ENCODE results near the gene DALRD3. TPM values are rescaled to one million over a fixed set of nuclear protein-coding genes. Genes with fewer than 3 reads are reported as not detected.
A peak's percentile ranks its signal among the peaks of the same experiment; 100 is the strongest.

Gene DALRD3, protein sequence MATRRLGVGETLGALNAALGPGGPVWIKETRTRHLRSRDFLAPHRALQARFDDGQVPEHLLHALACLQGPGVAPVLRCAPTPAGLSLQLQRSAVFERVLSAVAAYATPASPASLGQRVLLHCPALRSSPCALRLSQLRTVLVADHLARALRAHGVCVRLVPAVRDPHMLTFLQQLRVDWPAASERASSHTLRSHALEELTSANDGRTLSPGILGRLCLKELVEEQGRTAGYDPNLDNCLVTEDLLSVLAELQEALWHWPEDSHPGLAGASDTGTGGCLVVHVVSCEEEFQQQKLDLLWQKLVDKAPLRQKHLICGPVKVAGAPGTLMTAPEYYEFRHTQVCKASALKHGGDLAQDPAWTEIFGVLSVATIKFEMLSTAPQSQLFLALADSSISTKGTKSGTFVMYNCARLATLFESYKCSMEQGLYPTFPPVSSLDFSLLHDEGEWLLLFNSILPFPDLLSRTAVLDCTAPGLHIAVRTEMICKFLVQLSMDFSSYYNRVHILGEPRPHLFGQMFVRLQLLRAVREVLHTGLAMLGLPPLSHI
- total RNA-seq = 35.4 TPM

GRCh38 chr3:49017971-49018706 is at the start of gene DALRD3:
DALRD3 (minus strand) TSS chr3:49018580; CDS start chr3:49018564, 16 bp downstream.
- peak; percentile 82 for DNase-seq

- no peak for DNase-seq
Measured at GRCh38 chr3:49058011-49058410, 39.6 kb upstream of the DALRD3 start.

- no peak for DNase-seq
Measured at GRCh38 chr3:49057268-49057667, 38.9 kb upstream of the DALRD3 start.

GRCh38 chr3:49054344-49054862 is 36.0 kb upstream of the DALRD3 start:
- DNase-seq = no peak

DNA sequence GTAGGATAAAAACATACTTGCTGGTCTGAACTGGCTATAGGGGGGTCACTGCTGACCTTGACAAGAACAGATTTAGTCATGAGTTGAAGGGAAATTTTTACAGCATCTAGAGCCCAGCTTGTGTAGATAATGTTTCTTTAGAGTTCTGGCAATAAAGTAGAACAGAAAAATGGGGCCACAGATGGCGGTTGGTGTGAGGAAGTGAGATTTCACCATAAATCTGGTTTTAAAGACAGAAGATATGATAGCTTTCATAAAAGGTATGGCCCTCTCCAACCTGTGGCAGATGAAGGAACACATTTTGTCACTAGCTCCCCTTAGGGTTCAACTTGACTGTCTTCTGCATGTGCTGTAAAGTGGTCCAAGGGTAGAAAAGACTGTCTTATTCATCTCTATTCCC is 35.2 kb upstream of the DALRD3 start:
- no peak for DNase-seq

DNA sequence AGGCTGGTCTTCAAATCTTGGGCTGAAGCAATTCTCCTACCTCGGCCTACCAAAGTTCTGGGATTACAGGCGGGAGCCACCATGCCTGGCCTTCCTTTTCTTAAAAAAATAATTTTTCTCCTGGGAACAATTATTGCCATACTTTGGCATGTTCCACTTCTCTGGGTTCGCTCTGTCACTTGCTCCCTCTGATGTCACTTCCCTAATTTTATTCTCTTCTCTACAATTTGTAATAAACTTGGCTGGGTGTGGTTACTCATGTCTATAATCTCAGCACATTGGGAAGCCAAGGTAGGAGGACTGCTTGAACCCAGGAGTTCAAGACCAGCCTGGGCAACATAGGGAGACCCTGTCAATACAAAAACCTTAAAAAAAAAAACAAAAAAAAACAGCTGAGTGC is 16.9 kb upstream of the DALRD3 start:
- DNase-seq = no peak

DNA sequence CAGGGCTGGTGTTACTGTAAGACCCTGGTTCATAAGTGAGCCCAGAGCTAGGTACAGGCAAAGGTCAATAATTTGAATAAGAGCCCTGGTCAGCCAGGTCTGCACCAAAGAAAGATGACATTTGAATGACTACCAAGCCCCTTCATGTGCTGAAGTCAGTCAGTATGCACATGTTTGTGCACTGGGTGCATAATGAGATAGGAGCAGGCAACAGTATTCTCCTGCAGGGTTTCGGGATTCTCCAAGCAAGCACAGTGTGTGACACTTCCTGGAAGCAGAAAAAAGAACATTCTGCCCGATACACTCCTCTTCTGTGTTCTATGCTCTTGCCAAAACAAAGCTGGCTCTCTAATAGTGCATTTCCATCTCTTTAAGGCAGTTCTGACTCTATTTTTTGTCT is 16.3 kb upstream of the DALRD3 start:
- no peak for DNase-seq

DNA sequence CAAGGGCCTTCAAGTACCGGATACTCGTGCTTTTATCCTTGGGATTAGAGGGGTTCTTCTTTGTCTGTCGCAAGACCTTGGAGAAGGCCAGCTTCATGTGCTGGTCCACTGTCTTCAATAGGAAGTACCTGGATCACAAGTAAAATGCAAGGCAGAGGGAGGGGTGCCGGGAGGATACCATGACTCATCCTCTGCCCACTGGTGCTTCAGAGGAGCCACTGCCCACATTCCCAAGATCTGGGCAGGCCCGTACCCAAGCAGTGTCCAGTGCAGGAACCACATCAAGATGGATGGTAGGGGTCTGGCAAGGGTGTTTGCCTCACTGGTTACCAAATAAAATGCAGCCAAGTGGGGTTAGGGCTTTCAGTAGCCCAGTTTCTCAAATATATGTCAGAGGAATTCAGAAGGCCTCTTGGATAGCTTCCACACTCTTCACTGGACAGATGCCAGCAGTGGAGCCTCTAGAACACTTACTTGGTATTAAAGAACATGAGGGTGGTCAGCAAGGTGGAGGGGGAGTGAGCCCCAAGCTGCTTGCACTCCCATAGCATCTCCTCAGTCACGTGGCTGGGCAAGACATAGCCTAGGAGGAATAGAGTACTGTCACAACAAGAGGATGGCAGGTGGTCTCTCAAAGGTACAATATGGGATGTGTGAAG is 14.4 kb upstream of the DALRD3 start:
- no peak for DNase-seq

DNA sequence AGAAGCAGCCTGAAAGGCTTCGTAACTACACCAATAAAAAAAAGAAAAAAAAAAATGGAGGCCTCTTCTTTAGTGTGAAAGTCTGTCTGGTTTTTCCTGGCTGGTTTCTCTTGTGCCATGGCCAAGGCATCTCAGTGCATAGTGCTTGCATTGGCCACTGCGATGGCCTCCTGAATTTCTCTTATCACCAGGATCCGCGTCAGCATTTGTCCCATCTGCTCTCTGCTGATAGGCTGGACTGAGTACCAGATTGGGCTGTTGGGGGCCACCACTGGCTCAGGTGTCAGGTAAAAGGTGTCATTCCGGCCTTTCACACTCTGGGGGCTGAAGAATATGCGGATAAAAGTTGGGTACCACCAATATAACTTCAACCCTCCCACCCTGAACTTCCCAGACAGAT is 11.9 kb upstream of the DALRD3 start:
- DNase-seq = no peak

DNA sequence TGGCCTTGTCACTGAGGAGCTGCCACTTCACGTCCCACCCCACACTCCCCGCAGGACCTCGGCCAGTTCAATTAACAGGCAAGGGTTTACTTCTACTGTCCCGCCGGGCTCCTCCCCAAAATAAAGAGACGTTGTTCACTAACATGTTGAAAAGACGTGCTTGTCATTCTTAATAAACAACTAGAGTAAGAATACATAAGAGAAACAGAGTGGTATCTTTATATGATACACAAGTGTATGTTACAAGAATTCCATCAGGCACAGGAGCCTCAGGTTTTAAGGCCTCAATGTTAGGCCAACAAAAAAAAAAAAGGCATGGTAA is 11.1 kb upstream of the DALRD3 start:
- no peak for DNase-seq

GRCh38 chr3:49028673-49029562 is 10.5 kb upstream of the DALRD3 start, which contains the start of gene IMPDH2:
IMPDH2 (minus strand) TSS chr3:49029398; CDS start chr3:49029350, 48 bp downstream.
- peak; percentile 98 for DNase-seq

GRCh38 chr3:49028298-49028672 is 9.9 kb upstream of the DALRD3 start:
- no peak for DNase-seq

GRCh38 chr3:49027634-49028033 is 9.3 kb upstream of the DALRD3 start:
- no peak for DNase-seq

GRCh38 chr3:49026536-49026935 is 8.2 kb upstream of the DALRD3 start:
- no peak for DNase-seq

DNA sequence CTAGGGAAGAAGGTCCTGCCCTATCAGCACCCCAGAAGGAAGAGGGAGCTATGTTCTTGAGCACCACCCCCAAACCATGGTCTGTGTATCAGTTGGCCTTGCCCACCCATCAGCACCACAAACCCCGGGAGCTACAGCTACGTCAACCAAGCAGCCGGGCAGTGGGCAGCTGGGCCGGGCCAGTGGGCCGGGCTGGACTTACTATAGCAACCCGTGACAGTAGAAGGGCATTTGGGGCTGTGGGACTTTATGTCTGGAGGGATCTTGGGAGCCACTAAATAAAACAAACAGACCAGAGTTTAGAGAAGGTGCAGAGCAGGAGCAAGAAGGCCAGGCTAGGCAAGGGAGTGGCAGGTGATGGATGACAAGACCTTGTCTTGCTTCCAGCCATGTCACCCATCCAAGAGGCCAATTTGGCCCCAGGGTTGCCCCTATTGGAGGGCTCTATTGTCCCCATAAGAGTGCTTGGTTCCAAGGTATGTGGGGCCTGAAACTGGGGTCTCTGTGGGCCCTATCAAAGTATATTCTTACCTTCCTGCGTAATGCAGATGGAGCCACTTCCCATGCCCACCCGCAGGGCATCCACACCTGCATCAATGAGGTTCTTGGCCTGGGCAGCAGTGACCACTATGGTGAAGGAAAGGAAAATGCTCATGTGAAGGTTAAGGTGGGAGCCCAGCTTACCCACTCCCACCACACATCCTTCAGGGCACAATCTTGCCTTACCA is 7.6 kb upstream of the DALRD3 start:
- no peak for DNase-seq

GRCh38 chr3:49025005-49025792 is 6.8 kb upstream of the DALRD3 start:
- DNase-seq = no peak

DNA sequence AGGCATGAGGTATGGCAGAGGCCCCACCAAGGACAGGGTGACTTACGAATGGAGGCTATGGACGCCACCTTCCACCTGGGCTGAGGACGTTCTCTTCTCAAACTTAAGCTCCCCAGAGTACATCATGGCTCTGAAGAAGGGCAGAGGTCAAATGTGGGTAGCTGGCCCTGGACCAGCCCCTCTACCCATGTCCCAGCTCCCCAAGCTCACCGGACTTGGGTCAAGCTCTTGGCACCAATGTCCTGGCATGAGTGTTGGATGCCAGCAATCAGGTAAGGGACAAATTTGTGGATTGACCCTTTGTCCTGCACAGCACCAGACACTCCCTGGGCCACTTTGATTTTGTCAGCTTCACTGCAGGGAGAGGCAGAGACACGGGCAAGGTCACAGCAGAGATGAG is 6.1 kb upstream of the DALRD3 start:
- no peak for DNase-seq

DNA sequence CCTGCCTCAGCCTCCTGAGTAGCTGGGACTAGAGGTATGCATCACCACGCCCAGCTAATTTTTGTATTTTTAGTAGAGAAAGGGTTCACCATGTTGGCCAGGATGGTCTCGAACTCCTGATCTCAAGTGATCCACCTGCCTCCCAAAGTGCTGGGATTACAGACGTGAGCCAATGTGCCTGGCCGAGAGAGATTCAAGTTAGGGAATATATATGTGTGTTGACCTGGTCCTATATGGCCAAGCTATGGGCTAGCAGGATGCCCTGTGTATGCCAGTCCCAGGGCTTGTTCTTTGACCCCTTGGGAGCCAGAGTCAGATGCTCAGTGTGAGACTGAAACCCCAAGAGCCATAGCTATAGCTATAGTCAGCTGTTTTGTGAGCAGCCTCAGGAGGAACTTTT is 5.4 kb upstream of the DALRD3 start:
- no peak for DNase-seq

- no peak for DNase-seq
Measured at GRCh38 chr3:49022688-49023171, 4.3 kb upstream of the DALRD3 start.

All from tongue (tissue), 2 donors.